ENCODE results near the gene TRAPPC5. TPM values are rescaled to one million over a fixed set of nuclear protein-coding genes. Genes with fewer than 3 reads are reported as not detected.

Gene TRAPPC5
- total and polyA plus RNA-seq, 8 donors = 4.5 to 203 (median 18.8) TPM

DNA sequence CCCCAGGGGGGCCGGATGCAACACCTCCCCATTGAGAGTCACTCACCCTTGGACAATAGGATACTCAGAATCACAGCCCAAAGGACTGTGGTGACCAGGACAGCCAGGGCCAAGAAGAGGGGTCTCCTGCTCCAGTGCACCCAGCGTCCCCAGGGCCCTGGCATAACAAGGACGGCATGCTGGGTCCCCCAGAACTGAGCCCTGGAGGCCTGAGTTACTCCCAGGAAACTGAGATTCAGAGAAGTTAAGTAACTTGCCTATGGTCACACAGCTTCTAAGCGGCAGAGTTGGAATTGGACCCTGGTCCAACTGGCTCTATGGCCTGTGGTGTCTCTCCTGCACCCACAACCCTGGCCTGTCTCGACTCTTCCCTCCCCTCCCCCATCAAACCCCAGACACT is 51.0 kb downstream of the TRAPPC5 start:
- peaks cover 12 to 83% (median 42%) of the 10 kb centered on the region in 3 donors for H3K27me3 ChIP-seq
- peaks cover 0 to 18% (median 10%) of the 10 kb centered on the region in 4 donors for H3K4me1 ChIP-seq
- no peak for DNase-seq
- H3K4me3 ChIP-seq = no peak overlapping the region
- intact Hi-C loops (cut with DNase I; ENCODE audit: low total_unique reads) = no loop called here
- H3K9me3 ChIP-seq = no peaks in the 10 kb centered on the region
- TF ChIP-seq POLR2A (IDR thresholded peaks at IDR 0.05) (no peak), EP300 (IDR thresholded peaks at IDR 0.05) (no peak), POLR2AphosphoS5 (IDR thresholded peaks at IDR 0.05) (no peak)
- TF ChIP-seq, protein P1, sequence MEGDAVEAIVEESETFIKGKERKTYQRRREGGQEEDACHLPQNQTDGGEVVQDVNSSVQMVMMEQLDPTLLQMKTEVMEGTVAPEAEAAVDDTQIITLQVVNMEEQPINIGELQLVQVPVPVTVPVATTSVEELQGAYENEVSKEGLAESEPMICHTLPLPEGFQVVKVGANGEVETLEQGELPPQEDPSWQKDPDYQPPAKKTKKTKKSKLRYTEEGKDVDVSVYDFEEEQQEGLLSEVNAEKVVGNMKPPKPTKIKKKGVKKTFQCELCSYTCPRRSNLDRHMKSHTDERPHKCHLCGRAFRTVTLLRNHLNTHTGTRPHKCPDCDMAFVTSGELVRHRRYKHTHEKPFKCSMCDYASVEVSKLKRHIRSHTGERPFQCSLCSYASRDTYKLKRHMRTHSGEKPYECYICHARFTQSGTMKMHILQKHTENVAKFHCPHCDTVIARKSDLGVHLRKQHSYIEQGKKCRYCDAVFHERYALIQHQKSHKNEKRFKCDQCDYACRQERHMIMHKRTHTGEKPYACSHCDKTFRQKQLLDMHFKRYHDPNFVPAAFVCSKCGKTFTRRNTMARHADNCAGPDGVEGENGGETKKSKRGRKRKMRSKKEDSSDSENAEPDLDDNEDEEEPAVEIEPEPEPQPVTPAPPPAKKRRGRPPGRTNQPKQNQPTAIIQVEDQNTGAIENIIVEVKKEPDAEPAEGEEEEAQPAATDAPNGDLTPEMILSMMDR (IDR thresholded peaks at IDR 0.05) = no peak
- H3K27ac ChIP-seq = no peak overlapping the region
- no peaks in the 10 kb centered on the region for H3K36me3 ChIP-seq
- 52 to 76% (median 70%) methylated on average over 4 to 5 of the region's 5 CpGs for WGBS, 5 donors

DNA sequence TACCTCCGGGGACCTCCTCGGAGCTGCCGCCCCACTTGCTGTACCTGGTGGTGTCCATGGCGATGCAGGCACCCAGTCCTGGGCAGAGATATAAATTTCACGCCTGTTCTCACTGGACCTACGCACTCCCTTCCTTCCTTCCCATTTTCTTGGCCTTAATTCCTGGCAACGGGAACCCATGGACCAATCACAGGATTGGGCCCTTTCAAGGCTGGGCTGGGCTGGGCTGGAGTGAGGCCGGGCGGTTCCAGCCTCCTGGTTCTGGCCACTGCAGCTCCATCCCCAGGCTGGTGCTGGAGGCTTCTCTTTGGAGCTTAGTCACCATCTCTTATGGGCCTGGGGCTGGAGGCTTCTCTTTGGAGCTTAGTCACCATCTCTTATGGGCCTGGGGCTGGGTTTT is 51.4 kb downstream of the TRAPPC5 start, which contains the start of gene CLEC4G:
TSS of gene CLEC4G (minus strand) at position 66 of the 400 bp plus-strand sequence. CDS start at position 58, 8 bp downstream.
- intact Hi-C loops (cut with DNase I; ENCODE audit: low total_unique reads) = no loop called here
- H3K27ac ChIP-seq = no peak within 1 kb of the TSS
- H3K36me3 ChIP-seq = no peaks in the 10 kb centered on the region
- H3K9me3 ChIP-seq = no peaks in the 10 kb centered on the region
- WGBS, 5 donors = 45 to 55% (median 53%) methylated on average over 9 of the region's 9 CpGs
- H3K27me3 ChIP-seq = peaks cover 12 to 79% (median 42%) of the 10 kb centered on the region in 3 donors
- no peak within 1 kb of the TSS for H3K4me3 ChIP-seq
- TF ChIP-seq POLR2A (IDR thresholded peaks at IDR 0.05) = no peak
- TF ChIP-seq POLR2AphosphoS5 (IDR thresholded peaks at IDR 0.05) = no peak
- TF ChIP-seq, protein P1 (IDR thresholded peaks at IDR 0.05) = no peak
- TF ChIP-seq EP300 (IDR thresholded peaks at IDR 0.05) = no peak
- peaks cover 0 to 18% (median 10%) of the 10 kb centered on the region in 4 donors for H3K4me1 ChIP-seq
- no peak for DNase-seq

DNA sequence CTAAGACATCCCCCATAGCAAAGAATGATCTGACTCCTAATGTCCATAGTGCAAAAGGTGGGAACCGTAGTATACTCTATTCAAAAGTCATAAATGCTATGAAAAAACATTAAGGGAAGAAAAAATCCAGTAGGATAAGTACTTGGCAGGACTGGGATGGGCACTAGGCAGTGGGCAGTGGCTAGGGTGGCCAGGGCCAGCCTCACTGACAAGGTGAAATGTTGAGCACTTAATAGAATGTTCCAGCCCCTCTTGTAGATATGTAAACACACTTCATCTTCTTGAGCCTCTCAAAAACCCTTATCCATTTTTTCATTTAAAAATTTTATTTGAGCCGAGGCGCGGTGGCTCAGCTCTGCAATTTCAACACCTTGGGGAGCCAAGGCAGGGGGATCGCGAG is 52.7 kb downstream of the TRAPPC5 start:
- TF ChIP-seq POLR2A (IDR thresholded peaks at IDR 0.05) = no peak
- no peak for TF ChIP-seq EP300 (IDR thresholded peaks at IDR 0.05)
- no peak for TF ChIP-seq POLR2AphosphoS5 (IDR thresholded peaks at IDR 0.05)
- TF ChIP-seq, protein P1 (IDR thresholded peaks at IDR 0.05) = no peak
- H3K9me3 ChIP-seq = no peaks in the 10 kb centered on the region
- no peak overlapping the region for H3K27ac ChIP-seq
- H3K4me1 ChIP-seq = peaks cover 0 to 18% (median 10%) of the 10 kb centered on the region in 4 donors
- intact Hi-C loops (cut with DNase I; ENCODE audit: low total_unique reads) = no loop called here
- DNase-seq = no peak
- WGBS, 5 donors = 69 to 82% (median 77%) methylated on average over 6 of the region's 6 CpGs
- H3K4me3 ChIP-seq = no peak overlapping the region
- no peaks in the 10 kb centered on the region for H3K36me3 ChIP-seq
- H3K27me3 ChIP-seq = peaks cover 12 to 65% (median 40%) of the 10 kb centered on the region in 3 donors

DNA sequence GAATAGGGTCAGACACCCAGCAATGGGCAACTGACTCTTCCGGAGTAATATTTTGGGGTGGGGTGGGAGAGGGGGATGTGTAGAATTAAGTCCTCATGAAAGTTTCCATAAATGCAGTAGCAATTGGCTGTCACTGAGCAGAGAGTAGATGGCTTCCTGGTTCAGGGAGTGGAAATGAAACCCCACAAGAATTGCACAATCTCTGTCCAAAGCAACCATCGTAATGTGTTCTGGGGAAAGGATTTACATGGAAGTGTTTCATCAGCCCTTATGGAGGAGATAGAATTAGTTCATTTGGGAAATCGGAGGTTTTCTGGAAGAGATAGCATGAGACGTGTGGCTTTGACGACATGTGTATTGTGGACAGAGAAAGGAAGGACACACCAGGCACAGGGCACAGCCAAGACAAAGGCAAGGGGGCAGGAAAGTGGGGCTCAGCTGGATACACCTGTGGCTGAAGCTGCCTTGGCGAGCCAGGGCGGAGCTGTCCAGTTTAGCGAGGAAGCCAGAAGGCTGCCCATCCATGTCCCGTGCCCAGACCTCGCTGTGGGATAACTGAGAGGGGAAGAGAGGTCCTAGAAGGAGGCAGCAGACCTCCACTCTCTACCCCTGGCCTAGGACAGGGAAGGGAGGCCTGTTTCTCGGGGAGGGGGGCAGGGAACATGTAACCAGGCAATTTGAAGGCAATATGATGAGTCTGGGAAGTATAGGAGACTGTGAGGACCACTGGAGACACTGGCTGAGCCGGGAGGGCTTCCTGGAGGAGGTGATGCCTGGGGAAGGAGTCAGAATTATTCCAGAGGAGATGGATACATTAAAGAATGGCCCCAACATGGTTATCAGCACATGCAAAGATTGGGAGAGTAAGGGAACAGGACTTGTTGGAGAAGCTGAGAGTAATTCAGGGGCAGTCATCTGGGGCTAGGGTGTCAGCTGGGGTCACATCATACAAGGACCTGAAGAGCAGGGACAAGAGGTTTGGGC is 53.9 kb downstream of the TRAPPC5 start:
- TF ChIP-seq POLR2AphosphoS5 (IDR thresholded peaks at IDR 0.05) (no peak), EP300 (IDR thresholded peaks at IDR 0.05) (no peak), POLR2A (IDR thresholded peaks at IDR 0.05) (no peak)
- TF ChIP-seq, protein P1 (IDR thresholded peaks at IDR 0.05) = no peak
- DNase-seq = peak in 1 of 2 donors; percentile 25
- no peaks in the 10 kb centered on the region for H3K9me3 ChIP-seq
- H3K4me1 ChIP-seq = peaks cover 0 to 14% (median 10%) of the 10 kb centered on the region in 4 donors
- no peaks in the 10 kb centered on the region for H3K36me3 ChIP-seq
- H3K4me3 ChIP-seq = no peak overlapping the region
- no peak overlapping the region for H3K27ac ChIP-seq
- intact Hi-C loops (cut with DNase I; ENCODE audit: low total_unique reads) = no loop called here
- peaks cover 7 to 61% (median 29%) of the 10 kb centered on the region in 3 donors for H3K27me3 ChIP-seq
- WGBS, 5 donors = 53 to 61% (median 55%) methylated on average over 12 of the region's 12 CpGs

All from stomach (tissue), 9 donors.